Mammary epithelial cell (primary cell): ENCODE data around the gene CDCA8.

Source experiments
- CTCF ChIP-seq, 2 donors: IDR thresholded peaks in 1 of 2; conservative IDR thresholded peaks in 1 of 2; 2 replicates each; pipeline ENCODE4 v1.5.1; 2011 to 2012; ENCODE audit warnings: inconsistent platforms in 2 of 2, low read length in 2 of 2, mild to moderate bottlenecking in 2 of 2, control low read depth in 1 of 2, low read depth in 1 of 2; ENCODE audit not compliant: insufficient read depth in 1 of 2; ENCODE audit errors: extremely low read depth in 1 of 2
- EZH2 ChIP-seq: IDR thresholded peaks from 2 replicates; pipeline ENCODE4 v1.6.1; 2012; ENCODE audit warnings: low read length, inconsistent platforms, borderline replicate concordance

GRCh38 chr1:37647281-37647680 lies 45.0 kb upstream of the CDCA8 start:
- TF ChIP-seq CTCF (conservative IDR thresholded peaks at IDR 0.05 in 1 of 2, IDR thresholded peaks at IDR 0.05 in 1 of 2; ENCODE audit: extremely low read depth in 1 of 2, insufficient read depth in 1 of 2, low read depth in 1 of 2, low read length in 2 of 2) (no peak), EZH2 (no peak)
